Measurements from ENCODE around the gene MCRS1.

- TF ChIP-seq CTCF (IDR thresholded peaks at IDR 0.05) (no peak), POLR2A (IDR thresholded peaks at IDR 0.05) (no peak)
These were observed 26.6 kb downstream of the MCRS1 start for GRCh38 chr12:49541140-49541861.
